Pons (tissue), 1 donor: ENCODE results near the gene TNIK.

Experiments used
- DNase-seq: peaks from one replicate; pipeline ENCODE4 v3.0.0-alpha.2; 2016; ENCODE audit warnings: low spot score

Gene TNIK

DNA sequence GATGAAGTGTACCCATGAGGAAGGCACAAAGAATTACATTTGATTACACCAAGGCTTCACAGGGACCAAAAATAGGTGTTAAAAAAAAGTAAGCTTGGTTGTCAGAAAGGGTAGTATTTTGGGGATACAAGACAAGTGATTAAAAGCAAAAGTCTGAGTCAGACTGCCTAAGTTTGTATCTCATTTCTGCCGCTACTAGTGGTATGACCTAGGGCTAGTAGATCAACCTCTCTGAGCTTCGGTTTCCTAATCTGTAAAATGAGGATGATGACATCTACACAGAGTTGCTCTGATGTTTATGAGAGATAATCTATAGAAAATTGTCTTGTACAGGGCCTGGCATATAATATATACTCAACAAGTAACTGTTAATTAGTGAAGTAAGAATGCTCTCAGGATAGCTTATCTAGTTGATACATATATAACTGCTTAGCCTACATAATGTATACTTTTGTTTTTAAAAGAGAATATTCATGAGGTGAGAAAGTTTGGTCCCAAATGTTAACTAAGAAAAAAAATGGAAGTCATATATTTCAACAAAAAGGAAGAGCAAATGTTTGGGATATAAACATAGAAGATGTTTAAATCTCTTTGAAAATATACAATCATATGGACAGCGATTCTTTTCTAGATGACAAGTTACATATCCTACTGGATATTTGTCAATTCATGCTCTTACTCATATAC lies 270.7 kb downstream of the TNIK start:
- no peak for DNase-seq

GRCh38 chr3:171187706-171188290 lies 272.4 kb downstream of the TNIK start:
- peak; percentile 67 for DNase-seq

- DNase-seq: no peak
Measured at GRCh38 chr3:171186817-171187500, 273.2 kb downstream of the TNIK start.

DNA sequence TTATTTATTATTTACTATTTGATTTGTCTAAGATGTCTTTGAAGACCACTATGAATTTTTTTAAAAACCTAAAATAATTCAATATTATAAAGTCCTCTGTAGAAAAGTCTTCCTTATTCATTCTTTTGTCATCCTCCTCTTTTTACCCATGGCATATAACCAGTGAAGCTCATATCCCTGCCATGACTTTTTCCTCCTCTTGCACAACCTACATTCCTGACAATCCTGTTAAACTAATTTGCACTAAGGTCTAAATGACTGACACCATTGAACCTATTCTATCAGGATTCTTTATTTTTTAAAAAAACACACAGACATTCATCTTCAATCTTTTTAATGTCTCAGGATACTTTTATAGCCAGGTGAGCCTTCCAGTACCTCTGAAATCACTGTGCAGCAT lies 273.8 kb downstream of the TNIK start:
- DNase-seq: no peak

DNA sequence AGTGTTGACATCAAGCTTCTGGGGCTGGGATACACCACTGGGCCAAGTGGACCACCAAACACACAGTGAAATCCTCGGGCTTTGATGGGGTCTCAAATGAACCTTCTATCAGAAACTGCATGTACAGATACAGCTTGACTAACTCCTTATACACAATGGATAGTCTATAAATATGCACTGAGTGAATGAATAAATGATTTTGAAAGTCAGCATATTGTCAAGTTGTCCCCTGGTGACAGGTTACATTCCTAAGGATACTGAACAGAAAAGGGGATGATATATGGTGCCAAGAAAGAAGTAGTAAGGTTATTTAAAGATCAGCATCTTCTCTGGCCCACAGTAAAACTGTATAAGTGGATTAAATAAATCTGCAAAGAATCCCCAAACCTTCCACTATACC lies 274.2 kb downstream of the TNIK start:
- no peak for DNase-seq

DNA sequence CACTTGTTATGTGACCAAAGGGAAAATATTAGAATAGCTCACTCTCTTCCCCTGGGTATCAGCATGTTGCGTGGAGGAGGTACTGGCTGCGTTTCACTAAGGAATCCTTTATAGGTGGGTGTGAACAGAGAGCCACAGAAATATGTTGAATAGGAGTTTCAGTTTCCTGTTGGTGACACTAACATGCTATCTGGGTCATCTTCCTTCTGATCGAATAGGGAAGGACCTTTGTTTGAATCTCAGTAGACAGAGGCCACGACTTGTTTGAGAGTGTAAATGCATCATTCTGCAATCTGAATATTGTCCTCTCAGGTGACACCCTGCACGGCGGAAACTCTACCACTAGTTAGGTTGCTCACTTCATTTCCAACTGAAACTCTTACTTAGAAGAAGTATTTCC lies 275.8 kb downstream of the TNIK start:
- DNase-seq: no peak

GRCh38 chr3:171183042-171183441 lies 277.2 kb downstream of the TNIK start:
- peak; percentile 92 for DNase-seq

DNA sequence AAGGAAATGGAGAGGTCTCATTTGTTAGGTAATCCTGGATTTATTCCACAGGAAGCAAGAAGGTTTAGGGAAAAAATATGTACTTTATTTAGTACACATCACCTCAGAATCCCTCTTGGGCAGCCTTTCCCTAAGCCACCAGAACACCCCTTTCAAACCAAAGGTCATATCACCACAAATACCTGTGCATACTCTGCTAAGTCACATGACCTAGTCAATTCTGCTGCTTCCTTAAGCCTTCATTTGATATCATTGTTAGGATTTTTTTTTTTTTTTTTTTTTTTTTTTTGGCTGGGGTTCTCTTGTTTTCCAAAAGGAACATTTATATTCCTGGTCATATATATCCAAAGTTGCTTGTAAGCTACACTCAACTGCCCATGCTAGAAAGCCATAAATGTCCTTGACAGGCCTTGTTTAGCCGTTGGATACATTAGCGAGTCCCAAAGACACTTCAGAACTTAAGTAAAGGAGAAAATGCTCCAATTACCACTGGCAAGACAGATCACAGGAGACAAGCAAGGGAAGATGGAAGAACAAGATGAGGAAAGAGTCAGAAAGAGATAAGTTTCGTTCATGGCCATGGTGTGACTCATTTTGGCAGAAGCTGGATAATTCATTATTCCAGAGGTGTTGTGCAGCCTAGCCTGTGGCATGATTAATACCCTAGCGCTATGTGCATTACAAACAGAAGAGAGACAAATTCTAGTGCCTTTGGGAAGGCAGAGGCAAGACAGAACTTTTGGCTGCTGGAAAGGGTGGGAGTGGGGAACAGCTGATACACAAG lies 278.1 kb downstream of the TNIK start:
- DNase-seq: no peak

- no peak for DNase-seq
Measured at GRCh38 chr3:171178714-171179113, 281.5 kb downstream of the TNIK start.

- DNase-seq: no peak
Measured at GRCh38 chr3:171177553-171177952, 282.7 kb downstream of the TNIK start.

- no peak for DNase-seq
Measured at GRCh38 chr3:171177056-171177455, 283.1 kb downstream of the TNIK start.

DNA sequence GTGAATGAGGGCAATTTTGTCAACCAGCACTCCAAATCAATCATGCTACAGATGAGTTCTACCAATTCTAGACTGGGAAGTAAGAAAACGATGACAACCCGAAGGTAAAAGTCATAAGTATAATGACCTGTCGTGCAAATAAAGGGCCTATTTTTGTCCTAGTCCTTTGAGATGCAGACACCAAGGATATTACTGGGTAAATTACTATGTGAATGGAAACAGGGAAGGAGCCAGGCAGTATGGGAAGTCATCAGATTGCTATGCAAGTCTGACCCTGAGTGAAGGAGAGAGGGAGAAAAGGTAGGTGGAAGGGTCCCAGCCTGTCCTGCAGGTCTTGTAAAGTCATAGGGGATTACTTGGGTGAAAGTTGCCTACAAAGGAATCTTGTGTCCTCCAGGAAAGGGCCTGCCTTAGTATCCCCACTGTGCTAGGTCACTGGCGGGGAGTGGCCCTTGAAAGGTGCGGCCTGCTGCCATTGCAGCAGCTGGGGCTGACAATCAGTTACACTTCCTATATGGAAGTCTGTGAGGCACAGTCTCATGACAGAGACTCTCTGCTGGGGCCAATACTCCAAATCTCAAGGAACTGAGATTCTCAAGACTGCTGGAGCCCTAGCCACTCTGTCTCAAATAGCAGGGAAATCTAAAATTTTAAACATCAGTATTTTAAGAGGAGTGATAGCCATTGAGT lies 283.8 kb downstream of the TNIK start:
- no peak for DNase-seq

DNA sequence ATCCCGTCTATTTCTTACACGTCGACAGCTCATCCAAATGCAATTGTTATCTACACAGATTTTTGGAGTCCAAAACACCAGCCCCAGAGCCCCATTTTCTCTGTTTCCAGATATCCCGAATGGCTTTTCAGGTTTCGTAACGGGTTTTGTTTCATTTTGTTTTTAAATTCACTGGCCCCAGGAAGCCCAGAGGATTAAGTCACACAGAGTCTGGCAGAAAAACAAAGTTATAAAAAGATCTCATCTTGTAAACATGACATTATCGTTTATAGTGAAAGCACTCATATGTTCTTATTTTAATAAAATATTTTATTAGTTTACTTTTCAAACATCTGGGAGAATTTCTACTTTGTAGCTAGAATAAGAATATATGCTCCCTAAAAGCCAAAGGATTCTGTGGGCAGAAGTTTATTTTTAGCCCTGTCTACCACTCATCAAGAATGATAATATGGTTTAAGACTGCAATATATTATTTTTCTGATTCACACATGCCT lies 284.4 kb downstream of the TNIK start:
- DNase-seq: no peak

- peak; percentile 97 for DNase-seq
Measured at GRCh38 chr3:171173736-171174135, 286.5 kb downstream of the TNIK start.

GRCh38 chr3:171172070-171172469 lies 288.1 kb downstream of the TNIK start:
- no peak for DNase-seq

DNA sequence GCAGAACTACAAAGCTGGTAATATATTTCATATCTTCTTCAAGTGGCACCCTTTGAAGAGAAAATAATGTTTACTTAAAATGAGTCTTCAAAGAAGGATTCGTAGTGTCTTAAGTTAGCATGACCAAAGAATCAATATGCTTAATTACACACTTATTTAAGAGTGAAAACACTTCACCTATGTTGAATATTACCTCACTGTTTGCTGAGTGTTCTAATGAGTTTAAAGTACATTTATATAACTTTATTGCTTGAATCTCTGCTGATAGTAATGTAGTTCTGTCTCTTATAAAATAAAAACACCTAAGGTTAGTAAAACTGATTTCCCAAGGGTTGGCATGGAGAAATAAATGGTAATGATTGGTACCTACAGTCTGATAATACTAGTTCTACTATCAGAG lies 290.3 kb downstream of the TNIK start:
- DNase-seq: no peak

DNA sequence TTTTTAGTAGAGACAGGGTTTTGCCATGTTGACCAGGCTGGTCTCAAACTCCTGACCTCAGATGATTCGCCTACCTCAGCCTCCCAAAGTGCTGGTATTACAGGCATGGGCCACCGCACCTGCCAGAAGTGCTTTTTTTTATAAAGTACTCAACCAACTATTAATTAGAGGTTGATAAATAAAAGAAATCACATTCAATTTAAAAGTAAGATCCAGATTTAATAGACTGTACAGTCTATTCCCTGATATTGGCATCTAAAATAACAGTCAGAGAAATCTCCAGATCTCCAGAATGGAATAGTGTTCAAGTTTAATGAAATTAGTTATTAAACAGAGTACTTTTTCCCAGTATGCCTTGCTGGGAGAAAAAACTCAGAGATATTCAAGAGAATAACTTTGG lies 290.8 kb downstream of the TNIK start:
- DNase-seq: no peak

GRCh38 chr3:171168551-171168950 lies 291.7 kb downstream of the TNIK start:
- no peak for DNase-seq

GRCh38 chr3:171168086-171168485 lies 292.1 kb downstream of the TNIK start:
- DNase-seq: peak; percentile 55

DNA sequence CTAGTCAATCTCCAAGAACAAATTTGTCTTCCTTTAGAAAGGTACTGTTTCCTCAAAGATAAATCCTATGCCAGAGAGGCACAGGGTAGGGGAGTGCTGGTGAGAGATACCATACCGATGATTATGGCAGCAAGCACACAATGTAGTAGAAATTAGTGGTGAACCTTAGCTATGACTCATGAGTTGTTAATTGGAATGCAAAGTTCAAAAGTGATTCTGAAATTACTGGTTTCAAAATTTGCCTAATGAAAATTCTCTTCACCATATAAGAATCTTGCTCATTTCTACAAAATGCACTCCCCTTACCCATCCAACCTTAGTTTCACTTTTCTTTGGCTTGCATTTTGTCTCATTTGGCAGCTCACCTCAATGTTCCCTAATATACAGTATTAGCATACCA lies 294.2 kb downstream of the TNIK start:
- DNase-seq: no peak

DNA sequence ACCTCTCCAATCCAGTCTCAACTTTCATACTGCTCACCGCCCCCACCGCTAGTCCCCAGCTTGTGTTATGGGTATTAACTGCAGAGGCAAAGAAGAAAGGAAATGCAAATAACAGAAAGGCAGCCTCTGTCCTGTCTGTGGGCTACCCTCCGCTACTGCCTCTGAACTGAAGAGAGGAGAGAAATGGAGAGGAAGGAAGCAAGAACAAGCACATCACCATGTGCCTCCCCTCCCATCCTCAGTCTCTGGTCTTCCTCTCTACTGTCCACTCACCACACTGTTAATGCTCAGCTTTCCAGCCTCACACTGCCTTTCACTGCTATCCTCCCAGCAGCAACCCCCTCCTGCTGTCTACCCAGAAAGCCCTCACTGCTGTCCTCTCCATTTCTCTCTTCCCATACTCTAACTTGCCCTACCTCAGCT lies 294.7 kb downstream of the TNIK start:
- DNase-seq: no peak

DNA sequence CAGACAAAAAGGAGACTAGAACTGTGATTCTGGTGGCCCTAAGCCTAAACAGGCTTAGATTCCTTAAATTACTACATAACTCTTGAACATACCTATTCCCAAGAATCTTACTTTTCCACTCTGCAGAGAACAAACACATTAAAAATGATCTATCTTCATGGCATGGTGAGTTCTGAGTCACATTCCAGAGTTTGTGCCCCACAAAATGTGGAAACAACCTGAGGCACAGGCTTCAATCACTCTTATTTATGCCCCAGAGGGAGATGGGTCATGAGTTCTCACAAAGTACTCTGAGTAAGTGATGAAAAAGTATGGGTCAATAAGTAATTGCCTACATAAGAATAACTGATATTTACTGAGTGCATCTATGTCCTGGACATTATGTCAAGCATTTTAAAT lies 296.1 kb downstream of the TNIK start:
- DNase-seq: no peak
